HS-27A (cell line): ENCODE results near the gene AFF2.
"Not testable (repeated sequence)": the region's sequence is repeated elsewhere in the genome, so short reads cannot be mapped to it uniquely, and the experiment has no call there.

Experiments
- DNase-seq: peaks from one replicate; pipeline ENCODE4 v3.0.0-alpha.2; 2012; ENCODE audit warnings: low read depth, missing footprints

Gene AFF2

DNA sequence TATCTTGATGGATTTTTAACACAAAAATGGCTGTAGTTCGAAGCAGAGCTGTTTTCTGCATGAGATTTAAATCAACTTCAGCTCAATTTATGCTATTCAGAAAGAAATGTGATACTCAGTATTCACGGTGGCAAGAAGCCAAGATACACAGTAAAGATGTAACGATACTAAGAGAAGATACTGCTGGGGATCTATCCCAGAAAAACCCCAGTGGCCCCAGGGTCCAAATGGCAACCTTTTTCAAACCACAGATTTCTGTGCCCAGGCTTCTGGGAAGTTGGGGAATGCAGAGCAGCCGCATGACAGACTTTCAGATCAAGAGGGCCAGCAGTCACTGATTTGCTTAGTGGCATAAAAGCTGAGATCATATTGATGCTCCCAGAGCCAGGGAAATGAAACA lies 353.9 kb downstream of the AFF2 start:
- no peak for DNase-seq

- DNase-seq, result no peak
These were observed 356.1 kb downstream of the AFF2 start for GRCh38 chrX:148856505-148856904.

DNA sequence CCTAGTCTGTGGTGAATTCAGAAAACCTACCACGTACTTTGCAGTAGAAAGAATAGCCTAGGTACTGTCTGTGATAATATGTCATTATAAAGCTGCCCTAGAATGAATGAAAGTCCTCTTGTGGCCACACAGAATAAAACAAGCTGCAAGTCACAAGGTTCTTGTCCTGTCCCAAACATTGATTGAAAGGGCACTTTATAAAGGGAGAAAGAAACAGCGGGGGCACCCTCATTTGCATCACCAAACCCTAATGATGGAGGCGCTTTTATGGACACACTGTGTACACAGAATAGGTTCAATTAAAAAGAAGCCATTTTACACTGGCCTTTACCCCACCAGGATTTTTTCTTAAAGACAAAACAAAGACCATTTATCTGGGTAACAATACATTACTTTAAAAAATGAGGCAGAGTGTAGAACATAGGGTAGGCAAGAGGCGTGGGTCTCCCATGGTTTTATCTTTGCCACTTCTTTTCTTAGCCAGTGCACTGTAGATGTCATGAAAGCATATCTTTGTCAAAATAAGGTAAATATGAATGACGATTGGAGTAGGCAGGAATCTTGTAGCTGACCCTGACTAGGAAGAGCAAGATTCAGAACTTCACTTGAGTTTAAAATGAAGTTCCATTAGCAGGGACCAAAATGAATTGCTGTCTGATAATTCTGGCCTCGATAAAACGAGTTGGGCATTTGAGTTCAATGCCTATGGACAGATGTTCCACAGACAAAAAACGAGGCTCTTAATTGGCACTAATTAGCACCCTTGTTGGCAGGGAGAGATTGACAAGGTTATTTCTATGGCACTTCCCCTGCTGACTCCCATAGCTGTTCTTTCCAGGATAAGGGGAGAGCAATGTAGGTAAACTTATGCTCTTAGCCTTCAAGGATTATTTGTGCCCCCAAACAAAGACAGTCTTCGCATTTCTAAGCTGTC lies 365.1 kb downstream of the AFF2 start:
- no peak for DNase-seq

- DNase-seq, result no peak
These were observed 367.2 kb downstream of the AFF2 start for GRCh38 chrX:148867596-148867995.

GRCh38 chrX:148871422-148872160 lies 371.2 kb downstream of the AFF2 start:
- DNase-seq, result no peak

DNA sequence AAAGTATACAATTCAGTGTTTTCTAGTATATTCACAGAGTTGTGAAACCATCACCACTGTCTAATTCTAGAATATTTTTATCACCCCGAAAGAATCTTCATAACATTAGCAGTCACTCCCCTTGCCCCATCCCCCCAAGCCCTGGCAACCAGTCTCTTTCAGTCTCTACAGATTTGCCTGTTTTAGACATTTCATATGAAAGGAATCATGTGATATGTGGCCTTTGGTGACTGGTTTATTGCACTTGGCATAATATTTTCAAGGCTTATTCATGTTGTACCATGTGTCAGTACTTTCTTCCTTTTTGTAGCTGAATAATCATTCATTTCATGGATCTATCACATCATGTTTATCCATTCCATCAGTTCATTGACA lies 371.7 kb downstream of the AFF2 start:
- no peak for DNase-seq

DNA sequence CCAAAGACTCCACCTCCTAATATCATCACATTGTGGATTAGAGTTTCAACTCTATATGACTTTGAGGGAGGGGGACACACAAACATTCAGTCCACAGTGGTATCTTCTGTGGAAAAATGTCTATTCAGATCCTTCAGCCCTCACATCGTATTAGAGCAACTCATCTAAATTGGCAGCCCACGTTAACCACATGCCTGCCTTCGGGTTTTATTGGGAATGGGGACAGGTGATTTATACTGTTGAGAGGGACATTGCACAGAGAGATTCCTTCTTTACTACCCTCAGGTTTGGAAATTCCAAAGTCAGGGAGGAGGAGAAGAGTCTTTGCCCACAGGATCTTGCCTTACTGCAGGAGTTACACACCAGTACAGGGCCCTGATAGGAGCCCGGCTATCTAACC lies 372.5 kb downstream of the AFF2 start:
- DNase-seq, result no peak

GRCh38 chrX:148874636-148875246 lies 374.3 kb downstream of the AFF2 start:
- DNase-seq, result no peak

GRCh38 chrX:148878371-148878770 lies 378.0 kb downstream of the AFF2 start:
- no peak for DNase-seq

- no peak for DNase-seq
These were observed 384.8 kb downstream of the AFF2 start for GRCh38 chrX:148885203-148885602.

- DNase-seq, result no peak
These were observed 393.0 kb downstream of the AFF2 start for GRCh38 chrX:148893395-148893794.

DNA sequence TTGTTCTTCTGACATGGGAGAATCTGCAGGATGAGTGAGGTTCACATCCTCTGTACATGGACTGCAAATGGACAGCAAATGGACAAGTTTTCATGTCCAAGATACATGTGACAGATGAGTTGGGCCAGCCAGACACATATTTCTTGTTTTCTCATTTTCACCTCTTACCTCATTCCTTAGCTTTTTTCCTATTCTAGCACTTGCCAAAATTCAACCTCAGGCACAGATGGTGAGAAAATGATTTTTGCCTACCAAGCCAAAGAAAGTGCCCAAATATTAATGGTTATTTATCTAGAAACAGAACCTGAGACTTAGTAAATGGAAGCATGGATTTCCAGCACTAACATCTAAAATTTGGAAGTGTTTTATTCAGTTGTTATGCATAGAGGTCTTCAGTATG lies 402.2 kb downstream of the AFF2 start:
- DNase-seq, result no peak

DNA sequence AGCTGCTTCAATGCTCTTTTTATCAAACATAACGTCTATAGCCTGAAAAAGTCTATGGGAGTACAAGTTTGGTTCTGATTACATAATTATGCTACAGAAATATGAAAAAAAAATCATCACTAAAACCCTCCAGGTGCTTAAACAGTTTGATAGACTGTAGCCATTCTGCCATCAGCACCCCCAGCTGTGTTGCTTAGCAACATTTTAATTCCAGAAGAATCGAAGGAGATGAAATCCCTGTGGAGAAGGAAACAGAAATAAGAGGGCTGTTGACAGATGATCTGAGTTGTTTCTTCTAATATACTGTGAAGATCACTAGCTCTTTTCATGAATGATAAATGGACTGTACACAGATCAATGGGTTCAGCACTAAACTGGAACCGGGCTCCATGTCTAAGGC lies 402.8 kb downstream of the AFF2 start:
- DNase-seq, result no peak

DNA sequence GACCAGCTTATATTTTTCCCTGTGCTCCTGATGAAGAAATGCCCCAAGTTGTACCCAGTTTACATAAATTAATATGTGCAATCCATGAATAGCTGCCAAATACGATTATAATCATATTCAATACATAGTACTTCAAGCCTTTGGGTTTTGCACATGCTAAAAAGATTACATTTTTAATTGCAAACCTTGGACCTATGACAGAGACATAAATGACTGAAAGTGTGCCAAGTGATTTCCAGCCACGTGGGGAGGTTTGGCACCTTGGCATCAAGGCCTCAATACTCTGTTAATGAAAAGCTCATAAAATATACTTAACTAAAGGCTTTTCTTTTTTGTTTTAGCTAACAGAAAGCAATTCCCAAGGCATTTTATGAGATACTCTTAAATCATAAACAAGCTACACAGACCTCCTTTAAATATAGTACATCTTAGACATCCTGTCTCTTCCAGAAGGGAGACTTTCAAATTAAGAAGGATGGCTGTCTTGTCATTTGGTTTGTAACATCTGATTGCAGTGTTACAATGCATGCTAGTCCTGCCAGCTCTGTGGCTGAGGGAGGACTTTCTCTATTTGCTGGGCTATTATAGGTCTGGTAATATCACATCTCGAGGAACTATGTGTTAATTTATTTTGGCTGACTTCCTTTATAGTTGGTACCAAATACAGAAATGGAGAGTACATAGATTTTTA lies 404.1 kb downstream of the AFF2 start:
- no peak for DNase-seq

- no peak for DNase-seq
These were observed 405.0 kb downstream of the AFF2 start for GRCh38 chrX:148905400-148905799.

DNA sequence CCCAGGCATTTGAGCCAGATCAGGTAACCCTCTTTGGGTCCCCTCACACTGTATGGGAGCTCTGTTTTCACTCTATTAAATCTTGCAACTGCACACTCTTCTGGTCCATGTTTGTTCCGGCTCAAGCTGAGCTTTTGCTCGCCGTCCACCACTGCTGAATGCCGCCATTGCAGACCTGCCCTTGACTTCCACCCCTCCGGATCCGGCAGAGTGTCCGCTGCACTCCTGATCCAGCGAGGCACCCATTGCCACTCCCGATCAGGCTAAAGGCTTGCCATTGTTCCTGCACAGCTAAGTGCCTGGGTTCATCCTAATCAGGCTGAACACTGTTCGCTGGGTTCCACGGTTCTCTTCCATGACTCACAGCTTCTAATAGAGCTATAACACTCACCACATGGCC lies 406.2 kb downstream of the AFF2 start:
- DNase-seq, result not testable (repeated sequence)

DNA sequence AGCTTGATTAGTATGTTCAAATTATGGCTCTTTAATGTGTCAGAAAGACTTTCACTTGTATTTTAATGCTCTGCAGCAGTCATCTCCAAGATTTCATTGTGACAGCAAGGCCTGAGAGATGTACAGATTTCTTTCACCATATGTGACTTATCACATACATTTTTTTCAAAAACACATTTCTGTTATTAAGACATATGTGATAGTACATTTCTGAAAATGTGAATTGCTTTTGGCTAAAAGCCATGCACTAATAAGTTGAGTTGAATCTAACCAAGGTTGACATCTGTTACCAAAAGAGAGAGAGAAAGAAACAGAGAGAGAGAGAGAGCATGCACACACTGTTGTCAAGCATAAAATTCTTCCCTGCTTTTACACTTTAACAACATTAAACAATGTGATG lies 409.3 kb downstream of the AFF2 start:
- no peak for DNase-seq

DNA sequence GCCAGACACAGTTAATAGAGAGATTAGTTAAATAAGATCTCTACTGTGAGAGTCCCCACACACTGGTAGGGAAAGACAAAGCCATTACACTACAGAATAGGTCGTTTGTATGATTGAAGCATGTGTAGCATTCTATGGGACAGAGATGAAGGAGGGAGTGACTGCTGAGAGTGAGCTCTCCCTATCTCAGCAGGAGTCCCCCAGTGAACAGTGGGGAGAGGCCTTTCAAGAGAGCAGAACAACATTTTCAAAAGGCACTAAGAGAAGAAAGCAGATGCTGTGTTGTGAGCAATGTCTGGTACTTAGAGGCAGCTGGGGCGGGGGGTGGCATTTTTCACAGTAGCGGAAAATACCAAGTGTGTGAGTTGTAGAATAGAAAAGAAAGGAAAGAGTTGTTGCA lies 413.6 kb downstream of the AFF2 start:
- DNase-seq, result no peak

DNA sequence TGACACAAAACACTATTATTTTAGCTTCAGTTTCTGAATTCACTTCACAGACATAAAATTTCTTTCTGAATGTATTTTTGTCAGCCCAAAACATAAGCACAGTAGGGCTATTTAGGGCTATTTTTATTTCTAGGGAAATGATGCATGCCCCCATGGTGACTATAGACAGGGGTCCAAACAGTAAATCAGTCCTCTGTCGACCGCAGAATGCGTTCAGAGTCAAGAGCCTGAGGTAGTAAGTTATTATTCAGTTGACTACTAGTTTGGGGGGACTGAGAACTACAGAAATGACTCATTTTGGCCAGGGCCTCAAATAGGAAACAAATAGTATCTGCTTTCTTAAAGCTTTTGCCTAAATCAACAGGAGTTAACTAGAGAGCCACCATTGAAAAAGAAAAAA lies 414.4 kb downstream of the AFF2 start:
- no peak for DNase-seq

- DNase-seq, result no peak
These were observed 415.1 kb downstream of the AFF2 start for GRCh38 chrX:148915474-148915873.

GRCh38 chrX:148917441-148917840 lies 417.0 kb downstream of the AFF2 start:
- DNase-seq, result no peak

GRCh38 chrX:148923631-148924030 lies 423.2 kb downstream of the AFF2 start:
- no peak for DNase-seq
